ENCODE data around the gene ZBTB20.
"Not testable (repeated sequence)": the region's sequence is repeated elsewhere in the genome, so short reads cannot be mapped to it uniquely, and the experiment has no call there.

The ZBTB20 gene

DNA sequence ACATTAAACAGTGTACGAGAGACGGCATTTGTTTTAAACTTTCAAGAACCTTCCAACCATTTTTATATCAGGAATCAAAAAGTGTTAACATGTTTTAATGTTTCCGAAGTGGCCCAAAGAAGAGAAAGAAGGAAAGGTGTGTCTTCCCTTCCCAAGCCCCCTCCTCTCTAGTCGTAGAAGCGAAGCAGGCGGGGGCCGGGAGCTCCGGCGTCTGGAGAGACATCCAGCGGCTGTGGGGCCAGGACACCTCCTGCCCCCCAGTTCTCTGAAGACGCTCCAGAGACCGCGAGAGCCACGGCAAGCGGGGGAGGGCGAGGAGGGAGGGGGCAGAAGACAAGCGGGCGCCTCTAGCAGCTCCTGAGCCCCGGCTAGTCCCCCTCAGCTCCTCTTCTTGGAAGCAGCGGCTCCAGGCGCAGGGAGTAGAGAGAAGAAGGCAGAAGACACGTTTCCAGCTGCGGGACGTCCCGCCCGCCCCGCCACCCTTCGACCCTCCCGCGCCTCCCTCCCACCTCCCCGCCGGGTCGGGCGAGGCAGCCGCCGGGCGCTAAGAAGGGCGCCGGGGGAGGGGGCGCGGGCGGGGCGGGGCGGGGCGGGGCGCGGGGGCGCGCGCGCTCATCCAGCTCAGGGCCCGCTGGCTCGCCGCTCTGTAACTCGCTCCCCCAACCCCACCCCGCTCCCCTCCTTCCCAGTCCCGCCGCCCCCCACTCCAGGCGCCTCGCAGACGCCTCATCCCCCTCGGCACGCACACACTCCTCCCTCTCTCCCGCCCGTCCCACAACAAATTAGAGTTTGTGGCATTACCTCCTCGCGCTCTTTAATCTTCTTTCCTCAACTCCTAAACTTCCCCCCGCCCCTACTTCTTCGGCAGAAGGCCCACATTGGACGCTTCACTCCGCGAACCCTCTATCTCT, at the start of gene ZBTB20:
Gene ZBTB20, minus strand, starts transcription at position 871 of the 911 bp plus-strand sequence.
- peak; percentile 28 for DNase-seq

GRCh38 chr3:115194476-115194875, 47.4 kb upstream of the ZBTB20 start:
- DNase-seq: no peak

GRCh38 chr3:115190747-115191146, 43.7 kb upstream of the ZBTB20 start:
- no peak for DNase-seq

GRCh38 chr3:115187149-115187757, 40.2 kb upstream of the ZBTB20 start:
- DNase-seq: no peak

DNA sequence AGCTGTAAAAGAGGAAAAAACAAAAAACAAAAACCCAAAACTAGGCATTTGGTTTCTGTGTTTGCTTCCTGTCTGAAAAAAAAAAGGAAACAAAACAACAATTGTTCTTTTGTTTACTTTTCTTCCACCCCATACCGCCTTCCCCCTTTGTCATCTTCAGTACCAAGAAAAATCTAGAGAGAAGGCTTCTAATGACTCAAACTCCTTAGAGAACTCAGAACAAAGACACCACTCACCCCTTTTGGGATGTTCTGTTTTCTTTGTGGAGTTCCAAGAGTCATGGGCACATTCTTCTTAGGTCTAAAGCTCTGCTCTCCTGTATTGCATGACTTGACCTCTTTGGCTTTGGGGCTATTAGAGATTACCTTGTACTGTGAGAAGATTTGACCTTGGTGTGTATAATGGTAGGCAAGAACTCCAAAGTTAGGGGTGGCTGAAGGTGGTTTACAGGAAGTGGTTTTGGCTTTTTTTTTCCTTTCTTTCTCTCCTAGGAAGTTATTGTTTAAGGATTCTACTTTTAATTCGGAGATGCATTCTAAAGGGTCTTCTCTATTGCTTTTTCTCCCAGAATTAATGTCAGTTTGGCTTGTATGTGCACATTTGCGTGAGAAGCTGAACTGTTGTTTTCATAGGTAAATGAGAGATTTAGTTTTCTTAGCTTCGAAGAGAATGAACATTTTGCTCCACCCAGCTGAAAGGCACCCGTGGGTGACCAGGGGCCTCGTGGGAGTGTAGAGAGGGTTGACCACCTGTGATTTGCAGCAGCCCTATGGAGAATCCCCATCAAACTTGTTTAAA, 39.5 kb upstream of the ZBTB20 start:
- no peak for DNase-seq

DNA sequence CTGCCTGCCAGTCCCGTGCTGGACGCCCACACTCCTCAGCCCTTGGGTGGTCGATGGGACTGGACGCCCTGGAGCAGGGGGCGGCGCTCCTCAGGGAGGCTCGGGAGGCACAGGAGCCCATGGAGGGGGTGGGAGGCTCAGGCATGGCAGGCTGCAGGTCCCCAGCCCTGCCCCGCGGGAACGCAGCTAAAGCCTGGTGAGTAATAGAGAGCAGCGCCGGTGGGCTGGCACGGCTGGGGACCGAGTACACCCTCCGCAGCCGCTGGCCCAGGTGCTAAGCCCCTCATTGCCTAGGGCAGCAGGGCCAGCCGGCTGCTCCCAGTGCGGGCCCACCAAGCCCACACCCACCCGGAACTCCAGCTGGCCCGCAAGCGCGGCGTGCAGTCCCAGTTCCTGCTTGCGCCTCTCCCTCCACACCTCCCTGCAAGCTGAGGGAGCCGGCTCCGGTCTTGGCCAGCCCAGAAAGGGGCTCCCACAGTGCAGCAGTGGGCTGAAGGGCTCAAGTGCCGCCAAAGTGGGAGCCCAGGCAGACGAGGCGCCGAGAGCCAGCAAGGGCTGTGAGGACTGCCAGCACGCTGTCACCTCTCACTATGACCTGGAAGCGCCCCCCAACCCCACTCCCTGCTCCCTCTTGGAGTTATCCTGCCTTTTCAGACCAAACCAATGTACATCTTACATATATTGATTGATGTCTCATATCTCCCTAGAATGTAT, 37.9 kb upstream of the ZBTB20 start:
- DNase-seq: not testable (repeated sequence)

DNA sequence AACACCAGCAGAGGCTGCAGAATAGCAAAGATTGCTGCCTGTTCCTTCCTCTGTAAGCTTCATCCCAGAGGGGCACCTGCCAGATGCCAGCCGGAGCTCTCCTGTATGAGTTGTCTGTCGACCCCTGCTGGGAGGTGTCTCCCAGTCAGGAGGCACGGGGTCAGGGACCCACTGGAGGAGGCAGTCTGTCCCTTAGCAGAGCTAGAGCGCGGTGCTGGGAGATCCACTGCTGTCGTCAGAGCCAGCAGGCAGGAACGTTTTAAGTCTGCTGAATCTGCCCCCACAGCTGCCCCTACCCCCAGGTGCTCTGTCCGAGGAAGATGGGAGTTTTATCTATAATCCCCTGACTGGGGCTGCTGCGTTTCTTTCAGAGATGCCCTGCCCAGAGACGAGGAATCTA, 31.8 kb upstream of the ZBTB20 start:
- DNase-seq: not testable (repeated sequence)

- DNase-seq: no peak
Observed at GRCh38 chr3:115169808-115170207, 22.7 kb upstream of the ZBTB20 start.

DNA sequence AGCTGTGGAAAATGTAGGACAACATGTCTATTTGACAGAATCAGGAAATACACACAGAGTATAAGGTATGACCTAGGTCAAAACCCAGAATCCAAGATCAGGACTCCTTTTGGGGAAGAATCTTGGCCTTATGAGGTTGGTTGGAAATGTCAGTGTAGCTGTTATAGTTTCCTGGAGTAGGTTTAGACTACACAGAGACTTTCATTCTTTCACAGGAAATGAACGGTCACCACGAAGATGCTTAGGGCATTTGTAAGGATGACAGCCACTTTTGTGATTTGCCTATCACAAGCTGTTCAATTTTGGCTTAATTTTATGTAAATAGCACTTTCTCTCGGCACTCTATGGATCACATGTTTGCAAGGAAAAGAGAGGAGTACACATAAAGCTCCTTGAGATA, 18.6 kb upstream of the ZBTB20 start:
- no peak for DNase-seq

DNA sequence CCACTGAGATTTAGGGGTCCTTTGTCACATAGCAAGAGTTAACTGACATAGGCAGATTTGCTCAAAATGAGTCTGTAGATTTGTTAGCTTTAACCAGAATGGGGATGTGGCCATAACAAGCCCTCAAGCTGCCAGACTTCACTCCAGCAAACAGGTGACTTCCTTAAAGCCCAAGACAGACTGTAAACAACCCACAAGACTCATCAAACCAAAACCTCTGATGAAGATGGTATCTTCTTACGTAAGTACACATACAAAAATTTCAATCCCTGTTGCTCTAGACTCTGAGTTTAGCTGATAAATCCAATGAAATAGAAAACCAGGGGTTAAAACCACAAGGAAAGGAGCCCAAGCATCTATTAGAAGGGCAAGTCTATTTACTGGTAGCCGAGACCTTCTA, 18.2 kb upstream of the ZBTB20 start:
- no peak for DNase-seq

DNA sequence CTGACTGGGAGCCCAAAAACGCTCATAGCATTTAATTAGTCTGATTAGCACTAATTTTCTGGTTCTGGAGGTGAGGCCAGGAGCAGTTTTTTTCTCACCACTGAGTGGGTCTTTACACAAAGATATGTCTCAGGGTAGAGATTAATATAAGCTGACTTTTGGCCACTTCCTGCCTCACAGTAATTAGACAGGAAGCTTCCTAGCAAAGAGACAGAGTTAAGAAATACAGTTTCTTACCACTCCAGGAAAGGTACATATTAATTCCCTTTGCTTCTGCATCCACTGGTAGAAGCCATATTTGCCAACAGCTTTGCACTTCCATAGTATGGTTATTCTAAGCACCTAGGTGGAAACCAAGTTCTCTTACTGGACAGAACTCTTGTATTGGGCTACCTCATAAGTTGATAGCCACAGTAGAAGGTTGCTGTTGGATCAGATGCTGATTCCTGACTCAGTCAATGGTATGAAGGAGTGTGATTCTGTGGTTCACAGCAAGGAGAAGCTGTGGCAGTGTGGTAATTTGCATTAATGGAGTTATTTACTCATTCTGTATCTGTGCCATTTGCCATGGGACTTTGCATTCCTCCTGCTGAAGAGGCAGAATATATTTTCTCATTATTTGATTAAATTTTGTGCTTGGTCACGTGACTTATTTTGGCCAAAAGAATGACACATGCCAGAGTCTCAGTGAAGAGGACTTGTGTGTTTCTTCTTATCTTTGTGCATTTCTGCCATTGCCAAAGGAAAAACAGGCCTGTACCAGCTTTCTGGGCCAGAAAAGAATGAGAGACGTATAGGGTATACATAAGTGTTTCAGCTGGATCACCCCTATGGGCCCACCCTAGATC, 17.5 kb upstream of the ZBTB20 start:
- DNase-seq: no peak

- no peak for DNase-seq
Observed at GRCh38 chr3:115162759-115163158, 15.7 kb upstream of the ZBTB20 start.

GRCh38 chr3:115161866-115162265, 14.8 kb upstream of the ZBTB20 start:
- no peak for DNase-seq

GRCh38 chr3:115161168-115161834, 14.2 kb upstream of the ZBTB20 start:
- DNase-seq: no peak

- no peak for DNase-seq
Observed at GRCh38 chr3:115160295-115160694, 13.2 kb upstream of the ZBTB20 start.

DNA sequence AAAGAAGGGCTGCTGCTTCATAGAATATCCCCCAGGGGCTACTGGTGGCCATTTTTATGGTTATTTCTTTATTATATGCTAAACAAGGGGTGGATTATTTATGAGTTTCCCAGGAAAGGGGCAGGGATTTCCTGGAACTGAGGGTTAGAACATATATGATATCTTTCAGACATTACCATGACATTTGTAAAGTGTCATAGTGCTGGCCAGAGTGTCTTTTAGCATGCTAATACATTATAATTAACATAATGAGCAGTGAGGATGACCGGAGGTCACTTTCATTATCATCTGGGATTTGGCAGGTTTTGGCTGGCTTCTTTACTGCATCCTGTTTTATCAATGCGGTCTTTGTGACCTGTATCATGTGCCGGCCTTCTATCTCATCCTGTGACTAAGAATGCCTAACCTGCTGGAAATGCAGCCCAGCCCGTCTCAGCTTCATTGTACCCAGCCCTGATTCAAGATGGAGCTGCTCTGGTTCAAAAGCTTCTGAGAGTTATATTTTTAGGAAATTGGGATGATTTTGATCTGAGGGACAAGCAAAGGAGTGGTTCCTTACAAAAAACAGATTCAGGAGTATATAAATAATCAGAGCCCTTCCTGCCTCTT, 9.1 kb upstream of the ZBTB20 start:
- DNase-seq: no peak

- DNase-seq: no peak
Observed at GRCh38 chr3:115154611-115155010, 7.5 kb upstream of the ZBTB20 start.

GRCh38 chr3:115151921-115152320, 4.8 kb upstream of the ZBTB20 start:
- DNase-seq: no peak

- DNase-seq: no peak
Observed at GRCh38 chr3:115148142-115148790, 1.2 kb upstream of the ZBTB20 start.

All from GF-D8 (cell line).